K562 (cell line): ENCODE results near the gene MMP24OS. TPM values are rescaled to one million over a fixed set of nuclear protein-coding genes. Genes with fewer than 3 reads are reported as not detected.
"Not testable (repeated sequence)": the region's sequence is repeated elsewhere in the genome, so short reads cannot be mapped to it uniquely, and the experiment has no call there.

Experiments used
- ATAC-seq: fragments of 200-7000 bp; cut with Tn5 transposase; 3 replicates; pipeline ENCODE4 v1.9.1; 2020; ENCODE audit warnings: moderate library complexity
- BruUV-seq: library from RNA; stranded (reverse); fragments of 400-500 nt; replicated peaks from 2 replicates; lab custom pipeline; 2021; lab: Mats Ljungman, UMichigan
- CTCF ChIA-PET: fragments of 300-600 bp; formaldehyde crosslinking; extraction: SDS; loops from one replicate; lab custom pipeline; 2021; ENCODE audit warnings: low intra/inter-chr PET ratio; lab: Yijun Ruan, JAX
- POLR2A ChIA-PET: fragments of 300-600, 350-650 bp; sonication (Branson Sonifier 250); formaldehyde crosslinking; extraction: SDS; loops from one replicate; lab custom pipeline; 2021; ENCODE audit warnings: antibody characterized with exemption, inconsistent platforms; lab: Yijun Ruan, JAX
- DNase-seq, 4 experiments: peaks; one replicate each; pipeline versions ENCODE4 v3.0.0 to v3.0.0-alpha.2; 2011 to 2018; ENCODE audit warnings: low spot score in 3 of 4, mixed read lengths in 3 of 4; ENCODE audit errors: extremely low read depth in 1 of 4
- FAIRE-seq: peaks from 2 replicates; lab custom pipeline; 2011; peaks lifted over from hg19 to GRCh38; lab: Jason Lieb, UNC
- H2AFZ ChIP-seq: 2 replicates; pipeline ENCODE4 v1.6.0; 2011; ENCODE audit warnings: low read depth, low read length, control low read depth, inconsistent platforms
- H3K27ac ChIP-seq: fragments of 200-600 bp; 3 replicates; pipeline ENCODE4 v1.8.0; 2011; ENCODE audit warnings: low read depth, mild to moderate bottlenecking, control low read depth, inconsistent platforms, low read length, moderate library complexity, mixed read lengths; ENCODE audit errors: extremely low read depth
- H3K27me3 ChIP-seq, 2 experiments: fragments of 300-600 bp in 1 of 2; 2 replicates in 1 of 2; 3 replicates in 1 of 2; pipeline versions ENCODE4 v1.6.0 to v1.8.0; 2011; ENCODE audit warnings: inconsistent platforms in 2 of 2, low read length in 2 of 2, mild to moderate bottlenecking in 1 of 2, mixed read lengths in 1 of 2, moderate library complexity in 1 of 2; ENCODE audit not compliant: control insufficient read depth in 2 of 2, insufficient read depth in 2 of 2
- H3K36me3 ChIP-seq: fragments of 300-600 bp; 3 replicates; pipeline ENCODE4 v1.8.0; 2011; ENCODE audit warnings: mild to moderate bottlenecking, low read length, inconsistent platforms; ENCODE audit not compliant: control insufficient read depth, insufficient read depth
- H3K4me1 ChIP-seq, 2 experiments: fragments of 200-600 bp in 1 of 2; replicated peaks in 1 of 2; 2 replicates in 1 of 2; 3 replicates in 1 of 2; pipeline versions ENCODE4 v1.5.1 to v1.8.0; 2011; ENCODE audit warnings: inconsistent platforms in 2 of 2, low read length in 2 of 2, mild to moderate bottlenecking in 1 of 2, mixed read lengths in 1 of 2, moderate library complexity in 1 of 2; ENCODE audit not compliant: control insufficient read depth in 2 of 2, insufficient read depth in 2 of 2
- H3K4me2 ChIP-seq: 2 replicates; pipeline ENCODE4 v1.6.1; 2011; ENCODE audit warnings: low read length, control low read depth, inconsistent platforms, mixed read lengths; ENCODE audit not compliant: insufficient read depth
- H3K4me3 ChIP-seq: fragments of 200-600 bp; sonication (generic), shearing (Covaris generic); 2 replicates; pipeline ENCODE4 v1.5.1; 2016; ENCODE audit warnings: control low read depth, inconsistent platforms
- H3K79me2 ChIP-seq: fragments of 200-600 bp; 3 replicates; pipeline ENCODE4 v1.8.0; 2011; ENCODE audit warnings: low read length, inconsistent platforms; ENCODE audit not compliant: control insufficient read depth, insufficient read depth
- H3K9ac ChIP-seq, 2 experiments: 2 replicates each; pipeline versions ENCODE4 v1.6.0 to v1.6.1; 2011; ENCODE audit warnings: low read depth in 2 of 2, low read length in 2 of 2, control low read depth in 1 of 2, inconsistent platforms in 1 of 2, mild to moderate bottlenecking in 1 of 2, mixed read lengths in 1 of 2; ENCODE audit not compliant: insufficient read depth in 1 of 2
- H3K9me1 ChIP-seq: one replicate; pipeline ENCODE4 v1.6.0; 2011; ENCODE audit warnings: inconsistent platforms, mild to moderate bottlenecking, low read length, moderate library complexity; ENCODE audit not compliant: control insufficient read depth, insufficient read depth
- H3K9me3 ChIP-seq: replicated peaks from 2 replicates; pipeline ENCODE4 v1.5.1; 2011; ENCODE audit warnings: low read depth, low read length, inconsistent platforms; ENCODE audit not compliant: control insufficient read depth, insufficient read depth
- H4K20me1 ChIP-seq: replicated peaks from 2 replicates; pipeline ENCODE4 v1.6.1; 2011; ENCODE audit warnings: low read length, inconsistent platforms, mixed read lengths; ENCODE audit not compliant: control insufficient read depth, insufficient read depth
- DIDO1 ChIP-seq: fragments of 450-650 bp; IDR thresholded peaks from 2 replicates; pipeline ENCODE4 v1.6.1; 2016; ENCODE audit warnings: low read depth, missing biosample characterization, missing genetic modification characterization
- KDM2B ChIP-seq: fragments of 250-450 bp; sonication (Bioruptor Pico); IDR thresholded peaks from 2 replicates; pipeline ENCODE4 v1.8.0; 2021; ENCODE audit warnings: mild to moderate bottlenecking, moderate library complexity
- NR3C1 ChIP-seq: sonication (generic); formaldehyde crosslinking; IDR thresholded peaks from 2 replicates; pipeline ENCODE4 v1.8.1; 2022; ENCODE audit warnings: missing genetic modification reagents
- STAG1 ChIP-seq: sonication (generic); formaldehyde crosslinking; IDR thresholded peaks from 2 replicates; pipeline ENCODE4 v1.5.0; 2020; ENCODE audit warnings: missing genetic modification reagents, borderline replicate concordance
- WGBS: fragments of 100-300 bp; shearing (Covaris generic); methylation state at CpG from one replicate; pipeline ENCODE4 v1.1.6; 2016; ENCODE audit warnings: low coverage, mixed read lengths; ENCODE audit not compliant: insufficient coverage; ENCODE audit errors: missing lambda C conversion rate; 5-methylcytosine and 5-hydroxymethylcytosine counted together
- in situ Hi-C: fragments of 300-500 bp; cut with MboI; formaldehyde crosslinking; loops from 4 replicates; pipeline ENCODE4 v1.15.0; 2018; ENCODE audit warnings: inconsistent platforms, mixed read lengths
- intact Hi-C: fragments of 100-400 bp; cut with micrococcal nuclease; formaldehyde crosslinking; loops from 2 replicates; pipeline ENCODE4 v1.14.2; 2022
- polyA plus RNA-seq, 8 experiments: library from polyadenylated mRNA; depleted of rRNA in 4 of 8; stranded (reverse) in 5 of 8; unstranded in 3 of 8; fragments of >200 nt; fragmentation: Nextera tagmentation in 2 of 8; fragmentation: Illumina TruSeq in 1 of 8; extraction: Ambion mirVana in 2 of 8; extraction: Trizol in 1 of 8; gene quantifications; 2 replicates each; pipeline versions ENCODE4 v1.2.1 to v1.2.3, GENCODE V29; 2011 to 2014; ENCODE audit warnings: inconsistent platforms in 1 of 8, missing spikeins in 1 of 8
- total RNA-seq, 7 experiments: library from RNA; depleted of rRNA in 6 of 7; stranded (reverse); fragments of >200 nt in 6 of 7; fragmentation: Illumina TruSeq in 2 of 7; extraction: Trizol in 2 of 7; gene quantifications; 2 replicates each; pipeline versions ENCODE4 v1.2.1 to v1.2.3, GENCODE V29; 2011 to 2021; ENCODE audit warnings: low replicate concordance in 1 of 7

The MMP24OS gene
- total and polyA plus RNA-seq, 9 of the 15 experiments (the other 6 are each of a cell fraction or from before 2014, with no cell fraction given): 0.92 to 41.5 (median 11.4) TPM

GRCh38 chr20:35316086-35316485 lies 38.2 kb upstream of the MMP24OS start (continued):
- TF ChIP-seq STAG1 (CRISPR knock-in tag): no peak
- TF ChIP-seq NR3C1: no peak
- no peak for TF ChIP-seq KDM2B (CRISPR knock-in tag)
- TF ChIP-seq DIDO1 (tag): no peak

GRCh38 chr20:35315632-35316020 lies 37.7 kb upstream of the MMP24OS start:
- H3K9ac ChIP-seq, H3K27ac ChIP-seq, H3K36me3 ChIP-seq, DNase-seq, H3K9me1 ChIP-seq, H3K9me3 ChIP-seq, H3K27me3 ChIP-seq, H3K4me2 ChIP-seq, BruUV-seq, FAIRE-seq, H4K20me1 ChIP-seq, H3K79me2 ChIP-seq, H2AFZ ChIP-seq, intact Hi-C loops, ATAC-seq, CTCF ChIA-PET, H3K4me3 ChIP-seq: not testable (repeated sequence)
- POLR2A ChIA-PET: interaction anchor here (1.4 kb wide), 1 partner anchor 14 kb away, joined by 4 read pairs; no protein-coding TSS in a partner anchor
- H3K4me1 ChIP-seq: peaks cover 4 to 21% of the 10 kb centered on the region in 2 experiments; a peak in 4 of 5 replicates
- in situ Hi-C loops: loop anchor here (25.0 kb wide), 1 partner anchor 122 kb away; the partner anchor contains the start of gene GDF5
- WGBS: 75% methylated on average over 6 of the region's 7 CpGs
